HL-60 (cell line): ENCODE results near the gene C10orf105.

Experiments
- DNase-seq, 2 experiments: peaks; one replicate each; pipeline ENCODE4 v3.0.0-alpha.2; 2010 to 2020; ENCODE audit warnings: low read depth in 1 of 2, low spot score in 1 of 2
- H3K27ac ChIP-seq: fragments of 250-450 bp; sonication (Bioruptor Pico); replicated peaks from 2 replicates; pipeline ENCODE4 v1.5.1; 2020; ENCODE audit warnings: mild to moderate bottlenecking, moderate library complexity
- H3K27me3 ChIP-seq: fragments of 250-450 bp; sonication (Bioruptor Pico); 2 replicates; pipeline ENCODE4 v1.5.1; 2021; ENCODE audit warnings: mild to moderate bottlenecking, moderate library complexity; ENCODE audit not compliant: insufficient read depth, poor library complexity, severe bottlenecking
- H3K4me3 ChIP-seq: replicated peaks from 2 replicates; pipeline ENCODE4 v1.5.1; 2011; ENCODE audit warnings: mild to moderate bottlenecking, control low read depth, low read length; ENCODE audit not compliant: insufficient read depth
- CTCF ChIP-seq: IDR thresholded peaks from one replicate; pipeline ENCODE4 v1.5.1; 2011; ENCODE audit warnings: low read length, control low read depth, inconsistent platforms; ENCODE audit not compliant: insufficient read depth
- GABPA ChIP-seq: IDR thresholded peaks from 2 replicates; pipeline ENCODE4 v1.6.1; 2012; ENCODE audit warnings: low read depth
- POLR2AphosphoS5 ChIP-seq: IDR thresholded peaks from 2 replicates; pipeline ENCODE4 v1.6.1; 2012; ENCODE audit warnings: low read depth
- REST ChIP-seq: IDR thresholded peaks from 2 replicates; pipeline ENCODE4 v1.6.1; 2012; ENCODE audit warnings: low read depth; ENCODE audit not compliant: insufficient replicate concordance
- SPI1 ChIP-seq: IDR thresholded peaks from 2 replicates; pipeline ENCODE4 v1.6.1; 2012; ENCODE audit warnings: low read depth, mild to moderate bottlenecking, borderline replicate concordance
- long read RNA-seq: library from polyadenylated mRNA; unstranded; transcript quantifications from one replicate; pipeline ENCODE4 v2.0.0, GENCODE V29; 2020

Gene C10orf105
- long read RNA-seq: 0 reads

GRCh38 chr10:71719464-71720201, at the start of gene C10orf105:
TSS of gene C10orf105 (minus strand) at chr10:71719778. CDS start at chr10:71716337, 3,441 bp downstream.
- H3K27me3 ChIP-seq: no peaks in the 10 kb centered on the region
- TF ChIP-seq POLR2AphosphoS5: no peak
- no peak within 1 kb of the TSS for H3K27ac ChIP-seq
- DNase-seq: no peak
- H3K4me3 ChIP-seq: no peak within 1 kb of the TSS

- no peak for TF ChIP-seq CTCF
- TF ChIP-seq SPI1: no peak
- TF ChIP-seq GABPA: no peak
- TF ChIP-seq POLR2AphosphoS5: no peak
- no peak for TF ChIP-seq REST
- Histone ChIP-seq H3K27ac (no peak overlapping the region), H3K27me3 (no peaks in the 10 kb centered on the region), H3K4me3 (no peak overlapping the region)
- peak in 1 of 2 experiments; percentile 8 for DNase-seq
These were observed 48.0 kb upstream of the C10orf105 start for GRCh38 chr10:71767420-71768035.

GRCh38 chr10:71766717-71767419, 47.3 kb upstream of the C10orf105 start:
- no peak overlapping the region for H3K27ac ChIP-seq
- TF ChIP-seq REST (no peak), CTCF (no peak), SPI1 (no peak), POLR2AphosphoS5 (no peak), GABPA (no peak)
- DNase-seq: peak in 1 of 2 experiments; percentile 18
- H3K27me3 ChIP-seq: no peaks in the 10 kb centered on the region
- H3K4me3 ChIP-seq: no peak overlapping the region
